Mesothelial cell of epicardium (in vitro differentiated cells): ENCODE measurements around the gene ZBTB5. TPM values are rescaled to one million over a fixed set of nuclear protein-coding genes. Genes with fewer than 3 reads are reported as not detected.
"Not testable (repeated sequence)": the region's sequence is repeated elsewhere in the genome, so short reads cannot be mapped to it uniquely, and the experiment has no call there.

Source experiments
- DNase-seq, 2 experiments: peaks; one replicate each; pipeline ENCODE4 v3.0.0; 2021; ENCODE audit warnings: low spot score in 2 of 2; ENCODE audit not compliant: unreplicated experiment in 2 of 2
- H3K27ac Mint-ChIP-seq: 2 replicates; pipeline ENCODE4 v1.8.0; 2021; ENCODE audit warnings: mixed read lengths
- H3K27me3 Mint-ChIP-seq: 2 replicates; pipeline ENCODE4 v1.8.0; 2021; ENCODE audit warnings: low read depth, mixed read lengths
- H3K36me3 Mint-ChIP-seq: 2 replicates; pipeline ENCODE4 v1.8.0; 2021; ENCODE audit warnings: mixed read lengths
- H3K4me1 Mint-ChIP-seq: 2 replicates; pipeline ENCODE4 v1.8.0; 2021; ENCODE audit warnings: mixed read lengths
- H3K4me3 Mint-ChIP-seq: 2 replicates; pipeline ENCODE4 v1.8.0; 2021; ENCODE audit warnings: mild to moderate bottlenecking, moderate library complexity, mixed read lengths
- H3K9me3 Mint-ChIP-seq: 2 replicates; pipeline ENCODE4 v1.8.0; 2021; ENCODE audit warnings: mixed read lengths
- CTCF ChIP-seq: fragments of 200-600 bp; sonication (generic); IDR thresholded peaks from one replicate; pipeline ENCODE4 v1.5.0; 2021; ENCODE audit warnings: antibody characterized with exemption; ENCODE audit not compliant: unreplicated experiment
- total RNA-seq: library from RNA; stranded (reverse); gene quantifications from 3 replicates; pipeline ENCODE4 v1.2.1, GENCODE V29; 2021

ZBTB5 gene
- total RNA-seq: 34.2 to 35.3 TPM (median 35.2 TPM) in 3 replicates

GRCh38 chr9:37465249-37466036 lies at the start of gene ZBTB5:
Gene ZBTB5 (minus strand): TSS chr9:37465450. CDS start chr9:37442551, 22,899 bp downstream.
- DNase-seq: peak; percentile 99
- TF ChIP-seq CTCF: no peak
- Mint-ChIP-seq H3K36me3 (peaks cover 6% of the 10 kb centered on the region), H3K4me3 (peak within 1 kb of the TSS; percentile 97), H3K27ac (peak within 1 kb of the TSS; percentile 100), H3K27me3 (no peaks in the 10 kb centered on the region), H3K4me1 (peaks cover 36% of the 10 kb centered on the region), H3K9me3 (no peaks in the 10 kb centered on the region)

GRCh38 chr9:37514999-37515398 lies 49.7 kb upstream of the ZBTB5 start:
- DNase-seq: no peak
- no peaks in the 10 kb centered on the region for H3K27me3 Mint-ChIP-seq
- H3K4me1 Mint-ChIP-seq: no peaks in the 10 kb centered on the region
- H3K4me3 Mint-ChIP-seq: no peak overlapping the region
- H3K36me3 Mint-ChIP-seq: peaks cover 16% of the 10 kb centered on the region
- no peak overlapping the region for H3K27ac Mint-ChIP-seq
- TF ChIP-seq CTCF: no peak
- H3K9me3 Mint-ChIP-seq: no peaks in the 10 kb centered on the region

GRCh38 chr9:37514415-37514814 lies 49.2 kb upstream of the ZBTB5 start:
- H3K9me3 Mint-ChIP-seq, DNase-seq, H3K27ac Mint-ChIP-seq, H3K4me3 Mint-ChIP-seq, H3K4me1 Mint-ChIP-seq, H3K27me3 Mint-ChIP-seq: not testable (repeated sequence)
- H3K36me3 Mint-ChIP-seq: peaks cover 16% of the 10 kb centered on the region

- DNase-seq: no peak
- no peaks in the 10 kb centered on the region for H3K4me1 Mint-ChIP-seq
- no peak overlapping the region for H3K27ac Mint-ChIP-seq
Observed at GRCh38 chr9:37512437-37512836, 47.2 kb upstream of the ZBTB5 start.

GRCh38 chr9:37511016-37512010 lies 46.1 kb upstream of the ZBTB5 start:
- H3K9me3 Mint-ChIP-seq: no peaks in the 10 kb centered on the region
- no peak for DNase-seq
- no peak overlapping the region for H3K4me3 Mint-ChIP-seq
- H3K36me3 Mint-ChIP-seq: peaks cover 15% of the 10 kb centered on the region
- H3K27ac Mint-ChIP-seq: no peak overlapping the region
- no peaks in the 10 kb centered on the region for H3K4me1 Mint-ChIP-seq
- TF ChIP-seq CTCF: no peak
- no peaks in the 10 kb centered on the region for H3K27me3 Mint-ChIP-seq

More at GRCh38 chr9:37512437-37512836, 47.2 kb upstream of the ZBTB5 start:
- Mint-ChIP-seq H3K9me3 (no peaks in the 10 kb centered on the region), H3K4me3 (no peak overlapping the region), H3K36me3 (peaks cover 13% of the 10 kb centered on the region), H3K27me3 (no peaks in the 10 kb centered on the region)
- TF ChIP-seq CTCF: no peak

GRCh38 chr9:37510053-37510452 lies 44.8 kb upstream of the ZBTB5 start:
- not testable (repeated sequence) for H3K4me1 Mint-ChIP-seq, H3K27ac Mint-ChIP-seq, DNase-seq, H3K27me3 Mint-ChIP-seq, H3K4me3 Mint-ChIP-seq, H3K9me3 Mint-ChIP-seq
- H3K36me3 Mint-ChIP-seq: peaks cover 11% of the 10 kb centered on the region
